IMR-90 (cell line): Measurements from ENCODE around the gene CEP135. TPM values are rescaled to one million over a fixed set of nuclear protein-coding genes. Genes with fewer than 3 reads are reported as not detected.

ENCODE experiments used
- ATAC-seq: fragments of 200-7000 bp; cut with Tn5 transposase; 2 replicates; pipeline ENCODE4 v1.9.1; 2020; ENCODE audit warnings: low read depth, mild to moderate bottlenecking, moderate library complexity
- BruUV-seq: library from RNA; stranded (reverse); fragments of 400-500 nt; replicated peaks from 2 replicates; lab custom pipeline; 2021; lab: Mats Ljungman, UMichigan
- CTCF ChIA-PET: fragments of 300-600 bp; formaldehyde crosslinking; extraction: SDS; loops from one replicate; lab custom pipeline; 2021; ENCODE audit warnings: antibody characterized with exemption; lab: Yijun Ruan, JAX
- POLR2A ChIA-PET: fragments of 300-600 bp; sonication (Branson Sonifier 250); formaldehyde crosslinking; loops from one replicate; lab custom pipeline; 2022; ENCODE audit warnings: antibody characterized with exemption; ENCODE audit not compliant: unreplicated experiment; lab: Charles Lee
- DNase-seq: peaks from one replicate; pipeline ENCODE4 v3.0.0; 2013
- H2AFZ ChIP-seq: replicated peaks from 2 replicates; pipeline ENCODE3; 2013; ENCODE audit warnings: low read length, mild to moderate bottlenecking; ENCODE audit not compliant: poor library complexity
- H2AK5ac ChIP-seq: 2 replicates; pipeline ENCODE4 v1.6.1; 2013; ENCODE audit warnings: low read depth, low read length, inconsistent platforms
- H2AK9ac ChIP-seq: replicated peaks from 2 replicates; pipeline ENCODE3; 2013; ENCODE audit warnings: mild to moderate bottlenecking, low read depth, low read length, moderate library complexity; ENCODE audit not compliant: poor library complexity
- H2BK120ac ChIP-seq: 2 replicates; pipeline ENCODE4 v1.6.1; 2013; ENCODE audit warnings: low read depth, low read length, inconsistent platforms
- H2BK15ac ChIP-seq: 3 replicates; pipeline ENCODE4 v1.6.1; 2013; ENCODE audit warnings: low read depth, low read length, inconsistent platforms
- H2BK20ac ChIP-seq: 2 replicates; pipeline ENCODE4 v1.6.1; 2013; ENCODE audit warnings: low read depth, mild to moderate bottlenecking, inconsistent platforms, low read length, moderate library complexity
- H2BK5ac ChIP-seq: 2 replicates; pipeline ENCODE4 v1.6.1; 2013; ENCODE audit warnings: mild to moderate bottlenecking, low read depth, low read length, inconsistent platforms; ENCODE audit not compliant: poor library complexity, severe bottlenecking
- H3K14ac ChIP-seq: replicated peaks from 2 replicates; pipeline ENCODE4 v1.6.1; 2013; ENCODE audit warnings: low read depth, low read length, inconsistent platforms
- H3K18ac ChIP-seq: 2 replicates; pipeline ENCODE4 v1.6.1; 2013; ENCODE audit warnings: low read depth, low read length, control low read depth
- H3K23ac ChIP-seq: 2 replicates; pipeline ENCODE4 v1.6.1; 2013; ENCODE audit warnings: low read depth, low read length, inconsistent platforms
- H3K27ac ChIP-seq: 2 replicates; pipeline ENCODE4 v1.5.1; 2013; ENCODE audit warnings: mild to moderate bottlenecking, control low read depth, low read length; ENCODE audit not compliant: insufficient read depth
- H3K27me3 ChIP-seq: 2 replicates; pipeline ENCODE4 v1.6.1; 2013; ENCODE audit warnings: low read length; ENCODE audit not compliant: control insufficient read depth, insufficient read depth
- H3K36me3 ChIP-seq: 2 replicates; pipeline ENCODE4 v1.6.1; 2013; ENCODE audit warnings: low read length, mixed read lengths; ENCODE audit not compliant: control insufficient read depth, insufficient read depth
- H3K4ac ChIP-seq: 2 replicates; pipeline ENCODE4 v1.6.1; 2013; ENCODE audit warnings: low read depth, low read length, inconsistent platforms
- H3K4me1 ChIP-seq: 2 replicates; pipeline ENCODE4 v1.6.1; 2013; ENCODE audit warnings: low read length, mixed read lengths; ENCODE audit not compliant: control insufficient read depth, insufficient read depth
- H3K4me2 ChIP-seq: 2 replicates; pipeline ENCODE4 v1.6.1; 2013; ENCODE audit warnings: low read depth, mild to moderate bottlenecking, control low read depth, low read length, moderate library complexity
- H3K4me3 ChIP-seq: 2 replicates; pipeline ENCODE4 v1.5.1; 2013; ENCODE audit warnings: low read depth, mild to moderate bottlenecking, control low read depth, low read length, moderate library complexity; ENCODE audit not compliant: insufficient read depth
- H3K56ac ChIP-seq: 2 replicates; pipeline ENCODE4 v1.6.1; 2013; ENCODE audit warnings: low read length, inconsistent platforms; ENCODE audit not compliant: insufficient read depth; ENCODE audit errors: extremely low read depth
- H3K79me1 ChIP-seq, 2 experiments: 2 replicates each; pipeline ENCODE4 v1.6.1; 2013; ENCODE audit warnings: low read length in 2 of 2, inconsistent platforms in 1 of 2, low read depth in 1 of 2
- H3K9ac ChIP-seq: 2 replicates; pipeline ENCODE4 v1.6.1; 2013; ENCODE audit warnings: low read depth, low read length, control low read depth
- H3K9me1 ChIP-seq: 2 replicates; pipeline ENCODE4 v1.6.1; 2013; ENCODE audit warnings: low read length, inconsistent platforms; ENCODE audit not compliant: insufficient read depth
- H3K9me3 ChIP-seq: 2 replicates; pipeline ENCODE4 v1.6.1; 2013; ENCODE audit warnings: low read length; ENCODE audit not compliant: control insufficient read depth, insufficient read depth
- H4K20me1 ChIP-seq: 2 replicates; pipeline ENCODE4 v1.6.1; 2013; ENCODE audit warnings: low read length, inconsistent platforms; ENCODE audit not compliant: insufficient read depth
- H4K5ac ChIP-seq: 2 replicates; pipeline ENCODE4 v1.6.1; 2013; ENCODE audit warnings: mild to moderate bottlenecking, low read depth, low read length, control low read depth
- H4K8ac ChIP-seq, 2 experiments: 2 replicates each; pipeline ENCODE4 v1.6.1; 2013; ENCODE audit warnings: low read depth in 2 of 2, low read length in 2 of 2, control low read depth in 1 of 2, inconsistent platforms in 1 of 2
- H4K91ac ChIP-seq: 2 replicates; pipeline ENCODE4 v1.6.1; 2013; ENCODE audit warnings: low read depth, low read length, inconsistent platforms; ENCODE audit not compliant: insufficient read depth
- BHLHE40 ChIP-seq: fragments of 150-350 bp; IDR thresholded peaks from 2 replicates; pipeline ENCODE4 v1.6.1; 2016; ENCODE audit warnings: mild to moderate bottlenecking, low read depth, low read length
- CEBPB ChIP-seq: IDR thresholded peaks from 2 replicates; pipeline ENCODE4 v1.6.1; 2012; ENCODE audit warnings: low read depth, low read length, improper control_type of control experiment
- CHD1 ChIP-seq: IDR thresholded peaks from 2 replicates; pipeline ENCODE4 v1.6.1; 2012; ENCODE audit warnings: low read depth, low read length, improper control_type of control experiment
- FOS ChIP-seq: fragments of 150-350 bp; IDR thresholded peaks from 2 replicates; pipeline ENCODE4 v1.6.1; 2016; ENCODE audit warnings: low read depth, low read length
- MAFK ChIP-seq: IDR thresholded peaks from 2 replicates; pipeline ENCODE4 v1.6.1; 2012; ENCODE audit warnings: low read depth, low read length, improper control_type of control experiment
- MAZ ChIP-seq: IDR thresholded peaks from 2 replicates; pipeline ENCODE4 v1.6.1; 2012; ENCODE audit warnings: low read depth, mild to moderate bottlenecking, low read length, improper control_type of control experiment, moderate library complexity, borderline replicate concordance
- MXI1 ChIP-seq: IDR thresholded peaks from 2 replicates; pipeline ENCODE4 v1.6.1; 2012; ENCODE audit warnings: low read depth, mild to moderate bottlenecking, low read length, moderate library complexity, borderline replicate concordance
- NFE2L2 ChIP-seq: fragments of 150-350 bp; IDR thresholded peaks from 2 replicates; pipeline ENCODE4 v1.6.1; 2016; ENCODE audit warnings: low read depth, mild to moderate bottlenecking, low read length
- POLR2A ChIP-seq: IDR thresholded peaks from 2 replicates; pipeline ENCODE4 v1.6.1; 2012; ENCODE audit warnings: mild to moderate bottlenecking, low read depth, low read length
- RAD21 ChIP-seq: IDR thresholded peaks from 2 replicates; pipeline ENCODE4 v1.6.1; 2012; ENCODE audit warnings: low read length, improper control_type of control experiment
- RCOR1 ChIP-seq: IDR thresholded peaks from 2 replicates; pipeline ENCODE4 v1.6.1; 2012; ENCODE audit warnings: mild to moderate bottlenecking, low read length, improper control_type of control experiment; ENCODE audit not compliant: insufficient replicate concordance
- RFX5 ChIP-seq: IDR thresholded peaks from 2 replicates; pipeline ENCODE4 v1.8.0; 2012; ENCODE audit warnings: low read depth, mild to moderate bottlenecking, low read length, moderate library complexity
- SMC3 ChIP-seq: fragments of 150-350 bp; IDR thresholded peaks from 2 replicates; pipeline ENCODE4 v1.6.1; 2016; ENCODE audit warnings: low read depth, mild to moderate bottlenecking, antibody characterized with exemption, low read length, moderate library complexity
- WGBS, 2 experiments: methylation state at CpG; one replicate each; pipeline versions ENCODE4 v1.1.5 to v1.1.7; 2013; ENCODE audit warnings: missing lambda C conversion rate in 2 of 2; ENCODE audit not compliant: insufficient read length in 1 of 2; ENCODE audit errors: extremely low coverage in 2 of 2; 5-methylcytosine and 5-hydroxymethylcytosine counted together
- dilution Hi-C: fragments of 300-500 bp; cut with HindIII; formaldehyde crosslinking; loops from one replicate; pipeline ENCODE4 v1.14.3; 2018; ENCODE audit warnings: low sequenced_read_pairs; ENCODE audit not compliant: unreplicated experiment
- in situ Hi-C: fragments of 300-500 bp; cut with MboI; formaldehyde crosslinking; loops from 3 replicates; pipeline ENCODE4 v1.14.3; 2019; ENCODE audit warnings: low sequenced_read_pairs, inconsistent platforms, mixed read lengths
- intact Hi-C: fragments of 100-400 bp; cut with micrococcal nuclease; formaldehyde crosslinking; loops from 2 replicates; pipeline ENCODE4 v1.10.0; 2022
- polyA plus RNA-seq, 3 experiments: library from polyadenylated mRNA; depleted of rRNA; stranded (reverse); fragments of >200 nt; gene quantifications; 2 replicates each; pipeline ENCODE4 v1.2.3, GENCODE V29; 2012; ENCODE audit warnings: low replicate concordance in 1 of 3
- total RNA-seq: library from RNA; depleted of rRNA; stranded (reverse); fragments of >200 nt; gene quantifications from 2 replicates; pipeline ENCODE4 v1.2.3, GENCODE V29; 2012
- TF ChIP-seq, protein P1 (sequence below): conservative IDR thresholded peaks from 2 replicates; pipeline ENCODE4 v1.5.1; 2012; ENCODE audit warnings: mild to moderate bottlenecking, low read depth, low read length, improper control_type of control experiment
- TF ChIP-seq, protein P2 (sequence below): fragments of 150-350 bp; IDR thresholded peaks from 2 replicates; pipeline ENCODE4 v1.6.1; 2017; ENCODE audit warnings: mild to moderate bottlenecking, antibody characterized with exemption, low read length, low read depth
- TF ChIP-seq, protein P3 (sequence below): fragments of 150-350 bp; IDR thresholded peaks from 2 replicates; pipeline ENCODE4 v1.6.1; 2016; ENCODE audit warnings: low read depth, mild to moderate bottlenecking, low read length, moderate library complexity, borderline replicate concordance

Gene CEP135
- total and polyA plus RNA-seq, 2 of the 4 experiments (the other 2 are of a cell fraction), result 2.7 to 3.2 TPM

GRCh38 chr4:55925241-55925640 is 23.5 kb upstream of the CEP135 start:
- no peaks in the 10 kb centered on the region for H3K9me3 ChIP-seq
- no peaks in the 10 kb centered on the region for H4K20me1 ChIP-seq
- no peak overlapping the region for H3K9ac ChIP-seq
- H3K14ac ChIP-seq, result peak overlapping the region; percentile 63; the same call in 1 of the 2 replicates
- dilution Hi-C loops, result no loop called here
- ChIA-PET POLR2A (no interaction called here), CTCF (interaction anchor here (1.7 kb wide), 1 partner anchor 8 kb away, joined by 4 read pairs; no protein-coding TSS in a partner anchor)
- H4K8ac ChIP-seq, result peak overlapping the region in 1 of 2 experiments; percentile 13; a peak in 1 of 4 replicates
- H3K56ac ChIP-seq, result no peak overlapping the region
- H3K4ac ChIP-seq, result peak overlapping the region; percentile 11; the same call in 1 of the 2 replicates
- H3K4me2 ChIP-seq, result no peak overlapping the region
- WGBS, 2 experiments, result 85% methylated on average over 2 of the region's 4 CpGs; no CpG with 5 or more reads in 1 of the 2 experiments
- BruUV-seq, result no TSS peak
- 0 out of 2 replicates have a peak, but pooled peaks cover 1% of the 10 kb centered on the region for H3K4me1 ChIP-seq
- in situ Hi-C loops, result no loop called here
- H3K9me1 ChIP-seq, result 0 out of 2 replicates have a peak, but pooled peaks cover 4% of the 10 kb centered on the region
- no peak overlapping the region for H3K27ac ChIP-seq
- no peak overlapping the region for H4K5ac ChIP-seq
- no peak overlapping the region for H3K18ac ChIP-seq
- DNase-seq (peak; percentile 31), ATAC-seq (peak; percentile 52)
- no peaks in the 10 kb centered on the region for H3K36me3 ChIP-seq
- H2AFZ ChIP-seq, result no peak overlapping the region
- no peak overlapping the region; the same call in 1 of the 2 replicates for H2AK5ac ChIP-seq
- no peak overlapping the region for H3K4me3 ChIP-seq
- no peak overlapping the region for H2BK5ac ChIP-seq
- H2BK20ac ChIP-seq, result peak overlapping the region; percentile 66
- H4K91ac ChIP-seq, result peak overlapping the region; percentile 23; the same call in 1 of the 2 replicates
- H2AK9ac ChIP-seq, result no peak overlapping the region
- no peak overlapping the region for H2BK15ac ChIP-seq
- intact Hi-C loops, result no loop called here
- TF ChIP-seq, protein P1, sequence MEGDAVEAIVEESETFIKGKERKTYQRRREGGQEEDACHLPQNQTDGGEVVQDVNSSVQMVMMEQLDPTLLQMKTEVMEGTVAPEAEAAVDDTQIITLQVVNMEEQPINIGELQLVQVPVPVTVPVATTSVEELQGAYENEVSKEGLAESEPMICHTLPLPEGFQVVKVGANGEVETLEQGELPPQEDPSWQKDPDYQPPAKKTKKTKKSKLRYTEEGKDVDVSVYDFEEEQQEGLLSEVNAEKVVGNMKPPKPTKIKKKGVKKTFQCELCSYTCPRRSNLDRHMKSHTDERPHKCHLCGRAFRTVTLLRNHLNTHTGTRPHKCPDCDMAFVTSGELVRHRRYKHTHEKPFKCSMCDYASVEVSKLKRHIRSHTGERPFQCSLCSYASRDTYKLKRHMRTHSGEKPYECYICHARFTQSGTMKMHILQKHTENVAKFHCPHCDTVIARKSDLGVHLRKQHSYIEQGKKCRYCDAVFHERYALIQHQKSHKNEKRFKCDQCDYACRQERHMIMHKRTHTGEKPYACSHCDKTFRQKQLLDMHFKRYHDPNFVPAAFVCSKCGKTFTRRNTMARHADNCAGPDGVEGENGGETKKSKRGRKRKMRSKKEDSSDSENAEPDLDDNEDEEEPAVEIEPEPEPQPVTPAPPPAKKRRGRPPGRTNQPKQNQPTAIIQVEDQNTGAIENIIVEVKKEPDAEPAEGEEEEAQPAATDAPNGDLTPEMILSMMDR, result no peak
- TF ChIP-seq, protein P2, sequence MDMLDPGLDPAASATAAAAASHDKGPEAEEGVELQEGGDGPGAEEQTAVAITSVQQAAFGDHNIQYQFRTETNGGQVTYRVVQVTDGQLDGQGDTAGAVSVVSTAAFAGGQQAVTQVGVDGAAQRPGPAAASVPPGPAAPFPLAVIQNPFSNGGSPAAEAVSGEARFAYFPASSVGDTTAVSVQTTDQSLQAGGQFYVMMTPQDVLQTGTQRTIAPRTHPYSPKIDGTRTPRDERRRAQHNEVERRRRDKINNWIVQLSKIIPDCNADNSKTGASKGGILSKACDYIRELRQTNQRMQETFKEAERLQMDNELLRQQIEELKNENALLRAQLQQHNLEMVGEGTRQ, result no peak
- TF ChIP-seq, protein P3, sequence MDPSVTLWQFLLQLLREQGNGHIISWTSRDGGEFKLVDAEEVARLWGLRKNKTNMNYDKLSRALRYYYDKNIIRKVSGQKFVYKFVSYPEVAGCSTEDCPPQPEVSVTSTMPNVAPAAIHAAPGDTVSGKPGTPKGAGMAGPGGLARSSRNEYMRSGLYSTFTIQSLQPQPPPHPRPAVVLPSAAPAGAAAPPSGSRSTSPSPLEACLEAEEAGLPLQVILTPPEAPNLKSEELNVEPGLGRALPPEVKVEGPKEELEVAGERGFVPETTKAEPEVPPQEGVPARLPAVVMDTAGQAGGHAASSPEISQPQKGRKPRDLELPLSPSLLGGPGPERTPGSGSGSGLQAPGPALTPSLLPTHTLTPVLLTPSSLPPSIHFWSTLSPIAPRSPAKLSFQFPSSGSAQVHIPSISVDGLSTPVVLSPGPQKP, result no peak
- no peak for TF ChIP-seq RAD21
- no peak for TF ChIP-seq NFE2L2
- no peak for TF ChIP-seq CHD1
- TF ChIP-seq MXI1, result no peak
- TF ChIP-seq MAZ, result no peak
- TF ChIP-seq CEBPB, result no peak
- TF ChIP-seq RCOR1, result no peak
- TF ChIP-seq SMC3, result no peak
- TF ChIP-seq MAFK, result no peak
- TF ChIP-seq FOS, result no peak
- TF ChIP-seq RFX5, result no peak
- TF ChIP-seq POLR2A, result no peak
- TF ChIP-seq BHLHE40, result no peak
- H3K27me3 ChIP-seq, result no peaks in the 10 kb centered on the region
- peak overlapping the region; percentile 61; the same call in 1 of the 2 replicates for H2BK120ac ChIP-seq
- H3K23ac ChIP-seq, result no peak overlapping the region
- H3K79me1 ChIP-seq, result no peaks in the 10 kb centered on the region
